MM.1S (cell line): Measurements from ENCODE around the gene DAW1.

Experiments
- DNase-seq: peaks from one replicate; pipeline ENCODE4 v3.0.0-alpha.2; 2015
- H2AFZ ChIP-seq: fragments of 300-600 bp; sonication (generic); 2 replicates; pipeline ENCODE4 v1.6.0; 2016; ENCODE audit warnings: antibody characterized with exemption, low read length
- H3F3A ChIP-seq: fragments of 300-600 bp; sonication (generic); 2 replicates; pipeline ENCODE4 v1.6.1; 2016; ENCODE audit warnings: mild to moderate bottlenecking, antibody characterized with exemption, low read length, moderate library complexity, mixed read lengths; ENCODE audit not compliant: insufficient read depth
- H3K27ac ChIP-seq: fragments of 300-600 bp; sonication (generic); 2 replicates; pipeline ENCODE4 v1.5.1; 2016; ENCODE audit warnings: mild to moderate bottlenecking, low read length
- H3K27me3 ChIP-seq: fragments of 300-600 bp; sonication (generic); replicated peaks from 2 replicates; pipeline ENCODE4 v1.6.0; 2016; ENCODE audit warnings: low read length; ENCODE audit not compliant: insufficient read depth
- H3K36me3 ChIP-seq: fragments of 300-600 bp; sonication (generic); replicated peaks from 2 replicates; pipeline ENCODE4 v1.6.1; 2016; ENCODE audit warnings: mild to moderate bottlenecking, low read length, mixed read lengths; ENCODE audit not compliant: insufficient read depth
- H3K4me1 ChIP-seq: fragments of 300-600 bp; sonication (generic); 2 replicates; pipeline ENCODE4 v1.6.1; 2016; ENCODE audit warnings: low read length, mixed read lengths
- H3K4me2 ChIP-seq: fragments of 300-600 bp; sonication (generic); 2 replicates; pipeline ENCODE4 v1.6.0; 2016; ENCODE audit warnings: low read depth, low read length
- H3K4me3 ChIP-seq: fragments of 300-600 bp; sonication (generic); 2 replicates; pipeline ENCODE4 v1.5.1; 2016; ENCODE audit warnings: low read length, mixed read lengths
- H3K79me2 ChIP-seq: fragments of 300-600 bp; sonication (generic); 2 replicates; pipeline ENCODE4 v1.6.1; 2016; ENCODE audit warnings: mixed run types, low read length, mixed read lengths
- H3K9ac ChIP-seq: fragments of 300-600 bp; sonication (generic); 2 replicates; pipeline ENCODE4 v1.6.1; 2016; ENCODE audit warnings: low read length, mixed read lengths
- H3K9me2 ChIP-seq: fragments of 300-600 bp; sonication (generic); replicated peaks from 2 replicates; pipeline ENCODE4 v1.6.1; 2016; ENCODE audit warnings: mild to moderate bottlenecking, low read length, mixed read lengths; ENCODE audit not compliant: insufficient read depth
- H3K9me3 ChIP-seq: fragments of 300-600 bp; sonication (generic); replicated peaks from 2 replicates; pipeline ENCODE4 v1.6.1; 2016; ENCODE audit warnings: mild to moderate bottlenecking, low read length, mixed read lengths; ENCODE audit not compliant: insufficient read depth
- H4K20me1 ChIP-seq: fragments of 300-600 bp; sonication (generic); 2 replicates; pipeline ENCODE4 v1.6.1; 2016; ENCODE audit warnings: mild to moderate bottlenecking, low read length, moderate library complexity, mixed read lengths; ENCODE audit not compliant: insufficient read depth
- EZH2 ChIP-seq: fragments of 300-600 bp; sonication (generic); optimal IDR thresholded peaks from 2 replicates; pipeline ENCODE3; 2017; ENCODE audit warnings: low read depth, mild to moderate bottlenecking, antibody characterized with exemption, low read length, mixed read lengths
- EZH2phosphoT487 ChIP-seq: fragments of 300-600 bp; sonication (generic); IDR thresholded peaks from 2 replicates; pipeline ENCODE4 v1.6.1; 2018; ENCODE audit warnings: antibody characterized with exemption, low read length
- TF ChIP-seq, protein P1 (sequence below): fragments of 300-600 bp; sonication (generic); IDR thresholded peaks from 2 replicates; pipeline ENCODE4 v1.5.1; 2016; ENCODE audit warnings: antibody characterized with exemption, low read length, mixed read lengths

DAW1 gene

DNA sequence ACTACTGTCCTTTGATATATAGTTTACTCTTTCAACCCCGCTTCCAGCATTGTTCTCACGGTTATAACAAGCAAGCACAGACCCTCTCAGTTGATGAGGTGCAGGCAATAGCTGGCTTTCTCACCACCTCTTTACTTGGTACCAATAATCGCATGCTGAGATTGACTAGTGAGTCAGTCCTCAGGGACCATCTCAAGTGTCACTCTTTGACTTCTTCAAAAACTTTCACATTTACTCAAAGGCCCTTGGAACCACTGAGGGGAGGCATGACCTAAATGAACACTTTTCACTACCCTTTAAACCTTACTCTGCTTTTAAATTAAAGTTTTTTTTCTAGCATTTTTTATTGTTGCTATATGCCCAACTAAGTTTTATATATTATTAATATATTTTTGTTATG lies 101.8 kb downstream of the DAW1 start:
- Histone ChIP-seq H3K9me3 (no peaks in the 10 kb centered on the region), H3K4me2 (no peak overlapping the region), H3K79me2 (no peaks in the 10 kb centered on the region), H3F3A (no peaks in the 10 kb centered on the region), H3K4me3 (no peak overlapping the region), H3K36me3 (no peaks in the 10 kb centered on the region), H3K9ac (no peak overlapping the region), H3K9me2 (no peaks in the 10 kb centered on the region), H3K27me3 (no peaks in the 10 kb centered on the region), H3K4me1 (no peaks in the 10 kb centered on the region), H3K27ac (no peak overlapping the region), H4K20me1 (no peaks in the 10 kb centered on the region), H2AFZ (no peak overlapping the region)
- DNase-seq = no peak
- TF ChIP-seq EZH2phosphoT487 = no peak
- TF ChIP-seq EZH2 = no peak
- TF ChIP-seq, protein P1, sequence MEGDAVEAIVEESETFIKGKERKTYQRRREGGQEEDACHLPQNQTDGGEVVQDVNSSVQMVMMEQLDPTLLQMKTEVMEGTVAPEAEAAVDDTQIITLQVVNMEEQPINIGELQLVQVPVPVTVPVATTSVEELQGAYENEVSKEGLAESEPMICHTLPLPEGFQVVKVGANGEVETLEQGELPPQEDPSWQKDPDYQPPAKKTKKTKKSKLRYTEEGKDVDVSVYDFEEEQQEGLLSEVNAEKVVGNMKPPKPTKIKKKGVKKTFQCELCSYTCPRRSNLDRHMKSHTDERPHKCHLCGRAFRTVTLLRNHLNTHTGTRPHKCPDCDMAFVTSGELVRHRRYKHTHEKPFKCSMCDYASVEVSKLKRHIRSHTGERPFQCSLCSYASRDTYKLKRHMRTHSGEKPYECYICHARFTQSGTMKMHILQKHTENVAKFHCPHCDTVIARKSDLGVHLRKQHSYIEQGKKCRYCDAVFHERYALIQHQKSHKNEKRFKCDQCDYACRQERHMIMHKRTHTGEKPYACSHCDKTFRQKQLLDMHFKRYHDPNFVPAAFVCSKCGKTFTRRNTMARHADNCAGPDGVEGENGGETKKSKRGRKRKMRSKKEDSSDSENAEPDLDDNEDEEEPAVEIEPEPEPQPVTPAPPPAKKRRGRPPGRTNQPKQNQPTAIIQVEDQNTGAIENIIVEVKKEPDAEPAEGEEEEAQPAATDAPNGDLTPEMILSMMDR = no peak
